ENCODE data around the gene RTL1. TPM values are rescaled to one million over a fixed set of nuclear protein-coding genes. Genes with fewer than 3 reads are reported as not detected.

Gene RTL1
- total RNA-seq, 4 donors from 2014 or later, result not detected

- no peaks in the 10 kb centered on the region for H3K36me3 ChIP-seq
- no peaks in the 10 kb centered on the region for H3K27me3 ChIP-seq
- 64 to 80% methylated on average over 6 to 14 of the region's 14 CpGs for WGBS, 2 donors (ENCODE audit: low coverage in 1 of 2)
- no peak for DNase-seq
- H3K4me3 ChIP-seq, result no peak overlapping the region
- TF ChIP-seq CTCF (IDR thresholded peaks at IDR 0.05), result no peak
- TF ChIP-seq POLR2A (IDR thresholded peaks at IDR 0.05), result no peak
- TF ChIP-seq POLR2AphosphoS5 (IDR thresholded peaks at IDR 0.05), result no peak
- TF ChIP-seq EP300 (IDR thresholded peaks at IDR 0.05; ENCODE audit: low read depth), result no peak
- no peaks in the 10 kb centered on the region for H3K9me3 ChIP-seq
- peaks cover 0 to 5% (median 0%) of the 10 kb centered on the region in 4 donors for H3K4me1 ChIP-seq
- intact Hi-C loops (cut with DNase I; ENCODE audit: low total_unique reads), result no loop called here
- H3K27ac ChIP-seq, result no peak overlapping the region
- in situ Hi-C loops (cut with MboI; ENCODE audit: low pct_ligation_motif_present in 1 of 4, low pct_unique_long_range_greater_than_20kb in 1 of 4, low sequenced_read_pairs in 3 of 4), result loop anchor here in 2 of 4 donors (25.0 kb wide), 1 partner anchor 799 kb away; no protein-coding TSS in a partner anchor
Observed at GRCh38 chr14:100838493-100839314, 64.8 kb downstream of the RTL1 start.

GRCh38 chr14:100837805-100838350 lies 65.6 kb downstream of the RTL1 start:
- 75 to 100% methylated on average over 1 to 8 of the region's 8 CpGs for WGBS, 2 donors (ENCODE audit: low coverage in 1 of 2)
- intact Hi-C loops (cut with DNase I; ENCODE audit: low total_unique reads), result no loop called here
- in situ Hi-C loops (cut with MboI; ENCODE audit: low pct_ligation_motif_present in 1 of 4, low pct_unique_long_range_greater_than_20kb in 1 of 4, low sequenced_read_pairs in 3 of 4), result loop anchor here in 2 of 4 donors (25.0 kb wide), 1 partner anchor 799 kb away; no protein-coding TSS in a partner anchor

GRCh38 chr14:100836941-100837804 lies 66.3 kb downstream of the RTL1 start:
- TF ChIP-seq CTCF (IDR thresholded peaks at IDR 0.05) (no peak), POLR2AphosphoS5 (IDR thresholded peaks at IDR 0.05) (no peak), POLR2A (IDR thresholded peaks at IDR 0.05) (no peak), EP300 (IDR thresholded peaks at IDR 0.05; ENCODE audit: low read depth) (no peak)
- H3K9me3 ChIP-seq, result no peaks in the 10 kb centered on the region
- DNase-seq, result no peak
- in situ Hi-C loops (cut with MboI; ENCODE audit: low pct_ligation_motif_present in 1 of 4, low pct_unique_long_range_greater_than_20kb in 1 of 4, low sequenced_read_pairs in 3 of 4), result loop anchor here in 2 of 4 donors (25.0 kb wide), 1 partner anchor 800 kb away; no protein-coding TSS in a partner anchor
- 31 to 70% methylated on average over 2 to 26 of the region's 26 CpGs for WGBS, 2 donors (ENCODE audit: low coverage in 1 of 2)
- H3K36me3 ChIP-seq, result no peaks in the 10 kb centered on the region
- peaks cover 0 to 1% (median 0%) of the 10 kb centered on the region in 4 donors for H3K4me1 ChIP-seq
- H3K4me3 ChIP-seq, result no peak overlapping the region
- no peak overlapping the region for H3K27ac ChIP-seq
- H3K27me3 ChIP-seq, result no peaks in the 10 kb centered on the region
- intact Hi-C loops (cut with DNase I; ENCODE audit: low total_unique reads), result no loop called here

More at GRCh38 chr14:100837805-100838350, 65.6 kb downstream of the RTL1 start:
- Histone ChIP-seq H3K4me1 (peaks cover 0 to 5% (median 0%) of the 10 kb centered on the region in 4 donors), H3K9me3 (no peaks in the 10 kb centered on the region), H3K27ac (no peak overlapping the region), H3K27me3 (no peaks in the 10 kb centered on the region), H3K4me3 (no peak overlapping the region), H3K36me3 (no peaks in the 10 kb centered on the region)
- TF ChIP-seq POLR2AphosphoS5 (IDR thresholded peaks at IDR 0.05), result no peak
- no peak for TF ChIP-seq CTCF (IDR thresholded peaks at IDR 0.05)
- no peak for TF ChIP-seq EP300 (IDR thresholded peaks at IDR 0.05; ENCODE audit: low read depth)
- no peak for TF ChIP-seq POLR2A (IDR thresholded peaks at IDR 0.05)
- no peak for DNase-seq

All from transverse colon (tissue), 4 donors.